Bronchial epithelial cell (primary cell): Measurements from ENCODE around the gene PROSER2. TPM values are rescaled to one million over a fixed set of nuclear protein-coding genes. Genes with fewer than 3 reads are reported as not detected.

Experiments
- DNase-seq: peaks from one replicate; pipeline ENCODE4 v3.0.0-alpha.2; 2010; ENCODE audit warnings: low read depth
- FAIRE-seq: peaks from 2 replicates; lab custom pipeline; 2011; peaks lifted over from hg19 to GRCh38; lab: Jason Lieb, UNC
- H3K27me3 ChIP-seq: 2 replicates; pipeline ENCODE4 v1.5.1; 2011; ENCODE audit warnings: low read length; ENCODE audit not compliant: control insufficient read depth, insufficient read depth
- H3K36me3 ChIP-seq: 2 replicates; pipeline ENCODE4 v1.5.1; 2011; ENCODE audit warnings: low read length; ENCODE audit not compliant: control insufficient read depth, insufficient read depth
- H3K4me3 ChIP-seq: 2 replicates; pipeline ENCODE4 v1.5.1; 2011; ENCODE audit warnings: mild to moderate bottlenecking, low read depth, low read length, control low read depth
- total RNA-seq: library from RNA; depleted of rRNA; stranded (reverse); fragments of >200 nt; gene quantifications from 2 replicates; pipeline ENCODE4 v1.2.1, GENCODE V29; 2014
- TF ChIP-seq, protein P1 (sequence below): IDR thresholded peaks from 2 replicates; pipeline ENCODE4 v1.5.1; 2011; ENCODE audit warnings: mild to moderate bottlenecking, moderate library complexity, low read length, control low read depth, inconsistent platforms; ENCODE audit not compliant: insufficient read depth, severe bottlenecking

The PROSER2 gene
- total RNA-seq, 1 donor from 2014 or later = 20.8 TPM

DNA sequence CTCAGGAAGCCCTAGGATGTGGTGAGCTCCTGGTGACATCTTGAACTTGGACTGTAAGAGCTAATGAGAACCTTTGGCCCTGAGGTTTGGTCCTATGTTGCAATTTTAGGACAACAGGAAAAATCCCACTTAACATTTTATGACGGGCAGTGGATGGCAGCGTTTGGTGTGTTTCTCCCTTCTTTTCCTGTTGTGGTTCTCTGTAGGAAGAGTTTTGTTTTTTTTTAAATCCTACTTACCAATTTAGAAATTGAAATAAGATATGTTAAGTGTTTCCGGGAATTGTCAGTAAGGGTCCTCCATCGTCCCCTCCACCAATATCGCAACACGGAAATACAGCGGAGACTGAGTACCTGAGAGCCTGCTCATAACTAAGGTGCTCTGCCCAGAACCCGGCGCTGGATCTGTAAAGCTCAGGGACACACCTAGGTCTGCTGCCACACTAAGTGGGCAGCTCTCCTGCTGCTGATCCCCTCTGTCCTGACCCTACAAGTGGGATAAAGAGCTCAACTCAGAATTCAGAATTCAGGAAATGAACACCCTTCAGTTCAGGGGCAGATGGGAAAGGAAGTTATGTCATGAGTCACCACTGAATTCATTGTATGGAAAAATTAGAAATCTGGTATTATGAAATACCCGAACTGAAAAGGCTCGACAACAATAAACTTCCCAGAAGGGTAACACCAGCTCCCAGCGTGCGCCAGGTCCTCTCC lies 9.1 kb upstream of the PROSER2 start:
- Histone ChIP-seq H3K27me3 (no peaks in the 10 kb centered on the region), H3K36me3 (no peaks in the 10 kb centered on the region), H3K4me3 (no peak overlapping the region)
- FAIRE-seq = no peak
- peak; percentile 69 for DNase-seq
- TF ChIP-seq, protein P1, sequence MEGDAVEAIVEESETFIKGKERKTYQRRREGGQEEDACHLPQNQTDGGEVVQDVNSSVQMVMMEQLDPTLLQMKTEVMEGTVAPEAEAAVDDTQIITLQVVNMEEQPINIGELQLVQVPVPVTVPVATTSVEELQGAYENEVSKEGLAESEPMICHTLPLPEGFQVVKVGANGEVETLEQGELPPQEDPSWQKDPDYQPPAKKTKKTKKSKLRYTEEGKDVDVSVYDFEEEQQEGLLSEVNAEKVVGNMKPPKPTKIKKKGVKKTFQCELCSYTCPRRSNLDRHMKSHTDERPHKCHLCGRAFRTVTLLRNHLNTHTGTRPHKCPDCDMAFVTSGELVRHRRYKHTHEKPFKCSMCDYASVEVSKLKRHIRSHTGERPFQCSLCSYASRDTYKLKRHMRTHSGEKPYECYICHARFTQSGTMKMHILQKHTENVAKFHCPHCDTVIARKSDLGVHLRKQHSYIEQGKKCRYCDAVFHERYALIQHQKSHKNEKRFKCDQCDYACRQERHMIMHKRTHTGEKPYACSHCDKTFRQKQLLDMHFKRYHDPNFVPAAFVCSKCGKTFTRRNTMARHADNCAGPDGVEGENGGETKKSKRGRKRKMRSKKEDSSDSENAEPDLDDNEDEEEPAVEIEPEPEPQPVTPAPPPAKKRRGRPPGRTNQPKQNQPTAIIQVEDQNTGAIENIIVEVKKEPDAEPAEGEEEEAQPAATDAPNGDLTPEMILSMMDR = no peak

DNA sequence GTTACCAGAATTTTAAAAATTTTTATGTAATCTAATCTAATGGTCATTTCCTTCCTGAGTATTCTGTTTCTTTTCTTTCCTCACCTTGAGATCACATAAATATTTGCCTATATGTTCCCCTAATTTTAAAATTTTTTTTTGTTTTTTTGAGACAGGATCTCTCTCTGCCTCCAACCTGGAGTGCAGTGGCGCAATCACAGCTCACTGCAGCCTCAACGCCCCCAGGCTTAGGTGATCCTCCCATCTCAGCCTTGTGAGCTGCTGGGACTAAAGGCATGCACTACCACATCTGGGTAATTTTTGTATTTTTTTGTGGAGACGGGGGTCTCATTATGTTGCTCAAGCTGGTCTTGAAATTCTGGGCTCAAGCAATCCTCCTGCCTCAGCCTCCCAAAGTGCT lies 4.1 kb upstream of the PROSER2 start:
- no peaks in the 10 kb centered on the region for H3K36me3 ChIP-seq
- H3K4me3 ChIP-seq = no peak overlapping the region
- TF ChIP-seq, protein P1 = no peak
- no peaks in the 10 kb centered on the region for H3K27me3 ChIP-seq
- DNase-seq (no peak), FAIRE-seq (no peak)

DNA sequence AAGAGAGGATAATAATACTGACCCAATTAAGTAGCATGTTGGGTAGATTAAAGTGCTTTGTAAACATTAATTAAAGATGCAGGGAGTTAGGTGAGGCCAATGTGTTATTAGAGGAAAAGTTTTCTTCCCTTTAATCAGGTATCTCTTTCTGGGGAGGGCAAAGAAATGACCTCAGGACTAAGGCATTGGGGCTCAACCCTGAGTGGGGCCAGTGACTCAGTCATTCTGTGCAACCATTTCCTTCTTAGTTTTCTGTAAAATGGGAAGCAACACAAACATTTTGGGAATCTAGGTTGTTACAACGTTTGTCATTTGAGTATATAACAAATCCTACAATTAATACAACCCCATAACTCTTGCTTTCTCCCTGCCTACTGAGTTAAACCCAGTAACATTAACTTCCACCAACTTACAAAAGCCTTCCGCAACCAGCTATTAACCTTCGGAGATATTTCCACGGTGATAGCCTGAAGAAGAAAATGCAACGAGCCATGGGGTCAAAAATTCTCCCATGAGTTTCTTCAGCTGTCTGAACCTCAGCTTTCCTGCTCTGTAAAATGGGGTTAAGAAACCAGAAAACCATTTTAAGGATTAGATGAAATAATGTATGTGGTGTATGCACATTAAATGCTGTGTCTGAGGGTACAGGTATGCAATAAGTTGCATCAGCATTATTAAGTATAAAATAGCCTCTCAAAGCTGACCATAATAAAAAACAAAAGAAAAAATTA lies 965 bp upstream of the PROSER2 start:
- peak; percentile 58 for DNase-seq
- Histone ChIP-seq H3K4me3 (no peak overlapping the region), H3K36me3 (no peaks in the 10 kb centered on the region), H3K27me3 (no peaks in the 10 kb centered on the region)
- no peak for FAIRE-seq
- TF ChIP-seq, protein P1 = no peak

DNA sequence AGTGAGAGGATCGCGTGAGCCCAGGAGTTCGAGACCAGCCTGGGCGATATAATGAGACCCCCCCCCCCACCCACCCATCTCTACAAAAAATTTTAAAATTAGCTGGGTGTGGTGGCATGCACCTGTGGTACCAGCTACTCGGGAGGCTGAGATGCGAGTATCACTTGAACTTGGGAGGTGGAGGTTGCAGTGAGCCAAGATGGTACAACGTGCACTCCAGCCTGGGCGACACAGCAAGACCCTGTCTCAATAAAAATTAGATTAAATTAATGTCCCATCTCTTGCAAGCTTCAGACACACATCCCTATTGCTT lies 391 bp upstream of the PROSER2 start:
- FAIRE-seq (no peak), DNase-seq (no peak)
- no peaks in the 10 kb centered on the region for H3K36me3 ChIP-seq
- TF ChIP-seq, protein P1 = no peak
- H3K4me3 ChIP-seq = peak overlapping the region; percentile 86
- no peaks in the 10 kb centered on the region for H3K27me3 ChIP-seq

DNA sequence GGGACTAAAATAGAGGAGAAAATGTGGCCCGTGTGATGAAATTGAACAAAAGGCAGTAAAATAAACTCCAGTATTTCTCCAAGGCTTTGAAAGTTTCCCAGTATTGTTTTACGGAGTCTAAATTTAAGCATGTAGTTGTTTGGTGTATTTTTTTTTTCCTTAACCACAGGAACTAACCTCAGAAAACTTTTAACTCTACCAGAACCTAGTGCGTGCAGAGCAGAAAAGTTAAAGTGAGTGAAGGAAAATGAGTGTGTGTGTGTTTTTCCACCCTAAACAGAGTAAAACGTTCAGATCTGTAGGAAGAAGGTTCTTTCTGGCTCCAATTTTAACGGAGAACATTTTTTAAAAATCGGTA lies 812 bp downstream of the PROSER2 start:
- Histone ChIP-seq H3K27me3 (no peaks in the 10 kb centered on the region), H3K4me3 (peak overlapping the region; percentile 86), H3K36me3 (no peaks in the 10 kb centered on the region)
- no peak for FAIRE-seq
- TF ChIP-seq, protein P1 = no peak
- DNase-seq = no peak
